ENCODE data around the gene SKAP1.

- no peak for TF ChIP-seq POLR2A (IDR thresholded peaks at IDR 0.05; ENCODE audit: low read length)
- no peak for TF ChIP-seq GATA1 (IDR thresholded peaks at IDR 0.05; ENCODE audit: low read depth, low read length)
Observed at GRCh38 chr17:48317732-48318131, 112.3 kb downstream of the SKAP1 start.

Measured in erythroblast (primary cell).